Left cardiac atrium (tissue), 4 donors: Measurements from ENCODE around the gene MEGF11. TPM values are rescaled to one million over a fixed set of nuclear protein-coding genes. Genes with fewer than 3 reads are reported as not detected.

Experiments used
- ATAC-seq, 2 donors: fragments of 200-7000 bp; cut with Tn5 transposase; one replicate each; pipeline ENCODE4 v1.9.1; 2020; ENCODE audit warnings: mild to moderate bottlenecking in 2 of 2, moderate library complexity in 2 of 2
- DNase-seq: peaks from one replicate; pipeline ENCODE4 v3.0.0-alpha.2; 2020
- intact Hi-C, 2 donors: fragments of 100-400 bp; cut with DNase I; formaldehyde crosslinking; loops; one replicate each; pipeline versions ENCODE4 v1.14.1 to v1.15.1; 2022 to 2023
- total RNA-seq, 2 donors: library from RNA; stranded (reverse); fragmentation: NEBNext Ultra II Directional; extraction: Animal tissue kit (Norgen Biotek cat#: 25700); gene quantifications; one replicate each; pipeline ENCODE4 v1.2.1, GENCODE V29; 2021
- donor health status: DM: no; HTN: yes; CAD: no.
- donor health status: DM: no; HTN: yes; CAD: no; lungs with severe emphysema.
- donor health status: DM: yes; HTN: yes; CAD: no.
- donor health status: Dilated cardiomyopathy.

MEGF11 gene
- total RNA-seq, 2 donors from 2014 or later, result not detected

GRCh38 chr15:66134284-66134683, 119.3 kb downstream of the MEGF11 start:
- intact Hi-C loops, result no loop called here
- no peak for DNase-seq
- ATAC-seq, result no peak

- DNase-seq (no peak), ATAC-seq (peak in 1 of 2 donors; percentile 60)
- intact Hi-C loops, result no loop called here
These were observed 120.2 kb downstream of the MEGF11 start for GRCh38 chr15:66133247-66133885.

- no peak for DNase-seq
- ATAC-seq, result peak; percentile 25 to 52
- intact Hi-C loops, result no loop called here
These were observed 121.2 kb downstream of the MEGF11 start for GRCh38 chr15:66132251-66132816.

GRCh38 chr15:66131831-66132230, 121.7 kb downstream of the MEGF11 start:
- ATAC-seq, result no peak
- intact Hi-C loops, result no loop called here
- DNase-seq, result no peak

GRCh38 chr15:66131200-66131599, 122.3 kb downstream of the MEGF11 start:
- intact Hi-C loops, result no loop called here
- ATAC-seq, result peak; percentile 3 to 55
- DNase-seq, result no peak

GRCh38 chr15:66130496-66131034, 123.0 kb downstream of the MEGF11 start:
- intact Hi-C loops, result no loop called here
- ATAC-seq, result no peak

GRCh38 chr15:66129586-66129985, 124.0 kb downstream of the MEGF11 start:
- intact Hi-C loops, result no loop called here
- ATAC-seq (no peak), DNase-seq (no peak)

More at GRCh38 chr15:66130496-66131034, 123.0 kb downstream of the MEGF11 start:
- DNase-seq, result no peak

- intact Hi-C loops, result no loop called here
- DNase-seq, result no peak
- ATAC-seq, result no peak
These were observed 125.4 kb downstream of the MEGF11 start for GRCh38 chr15:66128116-66128680.

GRCh38 chr15:66126456-66126855, 127.1 kb downstream of the MEGF11 start:
- ATAC-seq, result no peak
- intact Hi-C loops, result no loop called here
- no peak for DNase-seq

- DNase-seq, result no peak
- intact Hi-C loops, result no loop called here
- no peak for ATAC-seq
These were observed 127.5 kb downstream of the MEGF11 start for GRCh38 chr15:66126031-66126441.

GRCh38 chr15:66124651-66125050, 128.9 kb downstream of the MEGF11 start:
- intact Hi-C loops, result no loop called here
- DNase-seq (no peak), ATAC-seq (no peak)

GRCh38 chr15:66123799-66124198, 129.8 kb downstream of the MEGF11 start:
- DNase-seq, result no peak
- no peak for ATAC-seq
- intact Hi-C loops, result no loop called here

- ATAC-seq, result no peak
- intact Hi-C loops, result no loop called here
These were observed 133.1 kb downstream of the MEGF11 start for GRCh38 chr15:66120422-66120821.

GRCh38 chr15:66117841-66118240, 135.7 kb downstream of the MEGF11 start:
- DNase-seq (no peak), ATAC-seq (no peak)
- intact Hi-C loops, result no loop called here

More at GRCh38 chr15:66120422-66120821, 133.1 kb downstream of the MEGF11 start:
- no peak for DNase-seq

- no peak for DNase-seq
- no peak for ATAC-seq
- intact Hi-C loops, result no loop called here
These were observed 137.9 kb downstream of the MEGF11 start for GRCh38 chr15:66115568-66116206.

- intact Hi-C loops, result no loop called here
- no peak for ATAC-seq
- no peak for DNase-seq
These were observed 138.6 kb downstream of the MEGF11 start for GRCh38 chr15:66114863-66115425.

- no peak for DNase-seq
- intact Hi-C loops, result no loop called here
- ATAC-seq, result no peak
These were observed 141.2 kb downstream of the MEGF11 start for GRCh38 chr15:66112388-66112787.

- ATAC-seq, result no peak
- intact Hi-C loops, result no loop called here
- no peak for DNase-seq
These were observed 142.2 kb downstream of the MEGF11 start for GRCh38 chr15:66111363-66111762.

GRCh38 chr15:66110864-66111263, 142.7 kb downstream of the MEGF11 start:
- ATAC-seq, result no peak
- intact Hi-C loops, result no loop called here
- no peak for DNase-seq

- ATAC-seq (no peak), DNase-seq (no peak)
- intact Hi-C loops, result no loop called here
These were observed 143.7 kb downstream of the MEGF11 start for GRCh38 chr15:66109826-66110225.
